K562 (cell line): ENCODE results near the gene LMOD1. TPM values are rescaled to one million over a fixed set of nuclear protein-coding genes. Genes with fewer than 3 reads are reported as not detected.

ENCODE experiments used
- ATF2 ChIP-seq: sonication (generic); formaldehyde crosslinking; IDR thresholded peaks from 2 replicates; pipeline ENCODE4 v1.8.1; 2022; ENCODE audit warnings: missing genetic modification reagents
- DACH1 ChIP-seq: fragments of 450-650 bp; IDR thresholded peaks from 2 replicates; pipeline ENCODE4 v1.6.1; 2018; ENCODE audit not compliant: partially characterized antibody
- ELF2 ChIP-seq: fragments of 250-450 bp; sonication (Bioruptor Pico); IDR thresholded peaks from 2 replicates; pipeline ENCODE4 v1.5.0; 2021; ENCODE audit warnings: mild to moderate bottlenecking
- ERF ChIP-seq: fragments of 450-650 bp; formaldehyde crosslinking; IDR thresholded peaks from 2 replicates; pipeline ENCODE4 v1.4.0; 2020; ENCODE audit warnings: mild to moderate bottlenecking, mixed read lengths
- FOXP1 ChIP-seq: sonication (generic); formaldehyde crosslinking; IDR thresholded peaks from 2 replicates; pipeline ENCODE4 v1.8.0; 2022; ENCODE audit warnings: mild to moderate bottlenecking, missing genetic modification reagents
- GATAD2A ChIP-seq: fragments of 450-650 bp; IDR thresholded peaks from 2 replicates; pipeline ENCODE4 v1.6.1; 2017
- HNRNPK ChIP-seq: fragments of 200-400 bp; formaldehyde crosslinking; IDR thresholded peaks from one replicate; pipeline ENCODE4 v1.6.1; 2018; ENCODE audit warnings: mild to moderate bottlenecking, low read depth, low read length; ENCODE audit not compliant: poor library complexity, severe bottlenecking
- ILF3 ChIP-seq: fragments of 450-650 bp; IDR thresholded peaks from 2 replicates; pipeline ENCODE4 v1.6.1; 2018; ENCODE audit warnings: antibody characterized with exemption, mild to moderate bottlenecking, moderate library complexity, borderline replicate concordance
- NCOA2 ChIP-seq, 2 experiments: fragments of 450-650 bp; IDR thresholded peaks; 2 replicates each; pipeline ENCODE4 v1.6.1; 2018; ENCODE audit warnings: mild to moderate bottlenecking in 2 of 2, moderate library complexity in 1 of 2; ENCODE audit not compliant: partially characterized antibody in 2 of 2
- NKRF ChIP-seq: fragments of 450-650 bp; IDR thresholded peaks from 2 replicates; pipeline ENCODE4 v1.6.1; 2016; ENCODE audit warnings: borderline replicate concordance
- NR1H2 ChIP-seq: sonication (generic); formaldehyde crosslinking; IDR thresholded peaks from 2 replicates; pipeline ENCODE4 v1.4.0; 2020; ENCODE audit warnings: mild to moderate bottlenecking, missing genetic modification reagents
- NR2F6 ChIP-seq: fragments of 450-650 bp; formaldehyde crosslinking; IDR thresholded peaks from 2 replicates; pipeline ENCODE4 v1.4.0; 2020; ENCODE audit warnings: mild to moderate bottlenecking
- PHB2 ChIP-seq: fragments of 450-650 bp; IDR thresholded peaks from 2 replicates; pipeline ENCODE4 v1.6.1; 2017; ENCODE audit warnings: low read depth
- PRPF4 ChIP-seq: fragments of 200-400 bp; formaldehyde crosslinking; IDR thresholded peaks from one replicate; pipeline ENCODE4 v1.6.1; 2017; ENCODE audit warnings: low read length, low read depth, mild to moderate bottlenecking; ENCODE audit not compliant: insufficient read depth, poor library complexity, severe bottlenecking
- SMARCA4 ChIP-seq: fragments of 450-650 bp; IDR thresholded peaks from 2 replicates; pipeline ENCODE4 v1.6.1; 2016
- SMARCB1 ChIP-seq: IDR thresholded peaks from 2 replicates; pipeline ENCODE4 v1.6.1; 2011; ENCODE audit warnings: improper control_type of control experiment, low read depth; ENCODE audit not compliant: insufficient read length
- TCF15 ChIP-seq: fragments of 250-450 bp; sonication (Bioruptor Pico); IDR thresholded peaks from 2 replicates; pipeline ENCODE4 v1.8.0; 2022; ENCODE audit warnings: moderate library complexity, mild to moderate bottlenecking, inconsistent platforms
- TCF3 ChIP-seq: sonication (generic); formaldehyde crosslinking; IDR thresholded peaks from 2 replicates; pipeline ENCODE4 v1.4.0; 2020; ENCODE audit warnings: mild to moderate bottlenecking, missing genetic modification reagents
- TRIM24 ChIP-seq, 2 experiments: fragments of 450-650 bp; IDR thresholded peaks; 2 replicates each; pipeline ENCODE4 v1.6.1; 2016
- U2AF1 ChIP-seq: fragments of 200-400 bp; formaldehyde crosslinking; optimal IDR thresholded peaks from 2 replicates; pipeline ENCODE3; 2017; ENCODE audit warnings: mild to moderate bottlenecking, low read depth, low read length, moderate library complexity
- ZNF277 ChIP-seq: fragments of 250-450 bp; sonication (Bioruptor Pico); IDR thresholded peaks from 2 replicates; pipeline ENCODE4 v1.8.0; 2022; ENCODE audit warnings: inconsistent platforms, mild to moderate bottlenecking, moderate library complexity, borderline replicate concordance
- ZNF280A ChIP-seq: fragments of 450-650 bp; IDR thresholded peaks from 2 replicates; pipeline ENCODE4 v1.6.1; 2018; ENCODE audit warnings: mild to moderate bottlenecking, low read depth; ENCODE audit not compliant: partially characterized antibody
- ZNF717 ChIP-seq: fragments of 250-450 bp; sonication (Bioruptor Pico); IDR thresholded peaks from 2 replicates; pipeline ENCODE4 v1.5.0; 2021
- ZNF778 ChIP-seq: fragments of 450-650 bp; formaldehyde crosslinking; IDR thresholded peaks from 2 replicates; pipeline ENCODE4 v1.4.0; 2020; ENCODE audit warnings: mild to moderate bottlenecking, moderate library complexity
- polyA plus RNA-seq, 8 experiments: library from polyadenylated mRNA; depleted of rRNA in 4 of 8; stranded (reverse) in 5 of 8; unstranded in 3 of 8; fragments of >200 nt; fragmentation: Nextera tagmentation in 2 of 8; fragmentation: Illumina TruSeq in 1 of 8; extraction: Ambion mirVana in 2 of 8; extraction: Trizol in 1 of 8; gene quantifications; 2 replicates each; pipeline versions ENCODE4 v1.2.1 to v1.2.3, GENCODE V29; 2011 to 2014; ENCODE audit warnings: inconsistent platforms in 1 of 8, missing spikeins in 1 of 8
- total RNA-seq, 7 experiments: library from RNA; depleted of rRNA in 6 of 7; stranded (reverse); fragments of >200 nt in 6 of 7; fragmentation: Illumina TruSeq in 2 of 7; extraction: Trizol in 2 of 7; gene quantifications; 2 replicates each; pipeline versions ENCODE4 v1.2.1 to v1.2.3, GENCODE V29; 2011 to 2021; ENCODE audit warnings: low replicate concordance in 1 of 7

LMOD1 gene
- total and polyA plus RNA-seq, 9 of the 15 experiments (the other 6 are each of a cell fraction or from before 2014, with no cell fraction given): 0.03 to 0.54 (median 0.38) TPM; not detected in 1

GRCh38 chr1:201916649-201917249 lies 29.6 kb downstream of the LMOD1 start (continued):
- no peak for TF ChIP-seq NKRF
- TF ChIP-seq ZNF717: no peak
- no peak for TF ChIP-seq ZNF280A
- no peak for TF ChIP-seq ZNF778
- no peak for TF ChIP-seq ERF (CRISPR knock-in tag)
- no peak for TF ChIP-seq PHB2
- TF ChIP-seq GATAD2A: no peak
- no peak for TF ChIP-seq ZNF277 (CRISPR knock-in tag)
- TF ChIP-seq TCF15 (CRISPR knock-in tag): no peak
- TF ChIP-seq SMARCB1: no peak
- TF ChIP-seq SMARCA4: peak; percentile 82; the same call in 1 of the 2 replicates
- no peak for TF ChIP-seq ELF2 (CRISPR knock-in tag)
- TF ChIP-seq TRIM24 (IDR thresholded peaks at IDR 0.05): 0 out of 4 replicates have a peak, but pooled peaks of 1 of the 2 experiments have one; percentile 11
- TF ChIP-seq FOXP1 (CRISPR knock-in tag): no peak
- TF ChIP-seq NR1H2: no peak
- TF ChIP-seq HNRNPK: no peak
- no peak for TF ChIP-seq PRPF4
- TF ChIP-seq U2AF1: no peak
- no peak for TF ChIP-seq NR2F6 (CRISPR knock-in tag)
- no peak for TF ChIP-seq ILF3
- TF ChIP-seq DACH1: no peak
- TF ChIP-seq TCF3 (CRISPR knock-in tag): no peak
- TF ChIP-seq ATF2 (CRISPR knock-in tag): no peak
- no peak for TF ChIP-seq NCOA2 (IDR thresholded peaks at IDR 0.05; ENCODE audit: partially characterized antibody in 2 of 2)
